ENCODE results near the gene ADAM12. TPM values are rescaled to one million over a fixed set of nuclear protein-coding genes. Genes with fewer than 3 reads are reported as not detected.
"Not testable (repeated sequence)": the region's sequence is repeated elsewhere in the genome, so short reads cannot be mapped to it uniquely, and the experiment has no call there.

Gene ADAM12
- polyA plus RNA-seq, 1 donor from 2014 or later = 0.09 TPM

DNA sequence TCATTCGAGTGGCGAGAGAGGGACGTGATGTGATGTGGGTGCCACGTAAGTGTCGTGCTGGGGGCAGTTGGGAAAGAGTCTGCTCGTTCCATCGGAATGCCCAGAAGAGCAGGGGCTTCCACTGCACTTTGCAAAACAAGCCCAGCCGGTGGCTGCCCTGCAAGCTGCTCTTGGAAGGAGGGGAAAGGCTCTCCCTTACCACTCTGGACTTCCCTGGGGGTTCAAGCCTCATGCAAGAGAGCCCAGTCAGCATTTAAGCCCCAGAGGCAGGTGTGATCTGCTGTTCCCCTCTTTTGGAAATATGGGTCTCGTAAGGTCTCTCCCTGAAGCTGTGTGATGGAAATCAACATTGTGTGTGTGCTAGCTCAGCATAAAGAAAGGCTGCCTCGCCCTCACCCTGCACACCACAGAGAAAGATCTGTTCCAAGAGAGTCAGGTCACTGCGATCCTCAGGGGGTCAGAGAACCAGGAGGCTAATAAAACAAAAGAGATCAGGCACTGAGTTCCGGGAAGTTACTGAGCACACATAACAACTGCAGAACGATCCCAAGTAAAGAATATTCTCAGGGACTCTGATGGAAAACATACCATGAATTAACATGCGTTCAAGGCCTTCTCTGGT, 212.5 kb downstream of the ADAM12 start:
- Histone ChIP-seq H3K27me3 (ENCODE audit: insufficient read depth, low read depth, low read length) (no peaks in the 10 kb centered on the region), H2AFZ (ENCODE audit: low read depth, low read length) (no peak overlapping the region), H3K9ac (ENCODE audit: low read length) (no peak overlapping the region), H3K79me2 (replicated peaks; ENCODE audit: insufficient read depth, low read length) (no peaks in the 10 kb centered on the region), H3K9me3 (ENCODE audit: low read length) (no peaks in the 10 kb centered on the region), H3K4me3 (ENCODE audit: low read length) (no peak overlapping the region), H3K27ac (ENCODE audit: low read length) (no peak overlapping the region), H3K9me2 (ENCODE audit: insufficient read depth, low read length) (no peaks in the 10 kb centered on the region), H3F3A (ENCODE audit: insufficient read depth, low read length, poor library complexity, severe bottlenecking) (no peaks in the 10 kb centered on the region), H4K20me1 (ENCODE audit: insufficient read depth) (no peaks in the 10 kb centered on the region), H3K4me2 (ENCODE audit: low read length) (no peak overlapping the region), H3K36me3 (ENCODE audit: insufficient read depth, low read length) (no peaks in the 10 kb centered on the region)
- TF ChIP-seq CTCF (IDR thresholded peaks at IDR 0.05; ENCODE audit: poor library complexity, severe bottlenecking) = no peak
- TF ChIP-seq SMC3 (conservative IDR thresholded peaks at IDR 0.05; ENCODE audit: poor library complexity) = no peak
- TF ChIP-seq RAD21 (conservative IDR thresholded peaks at IDR 0.05) = no peak
- TF ChIP-seq EZH2 (IDR thresholded peaks at IDR 0.05; ENCODE audit: borderline replicate concordance, insufficient read depth, low read length, poor library complexity, severe bottlenecking) = no peak
- TF ChIP-seq POLR2AphosphoS5 (IDR thresholded peaks at IDR 0.05) = no peak
- no peak for TF ChIP-seq TAF1 (IDR thresholded peaks at IDR 0.05; ENCODE audit: low read depth)
- TF ChIP-seq EP300 (conservative IDR thresholded peaks at IDR 0.05; ENCODE audit: poor library complexity, severe bottlenecking) = no peak
- no peak for TF ChIP-seq MXI1 (conservative IDR thresholded peaks at IDR 0.05; ENCODE audit: poor library complexity, severe bottlenecking)
- TF ChIP-seq REST (IDR thresholded peaks at IDR 0.05; ENCODE audit: borderline replicate concordance) = no peak

DNA sequence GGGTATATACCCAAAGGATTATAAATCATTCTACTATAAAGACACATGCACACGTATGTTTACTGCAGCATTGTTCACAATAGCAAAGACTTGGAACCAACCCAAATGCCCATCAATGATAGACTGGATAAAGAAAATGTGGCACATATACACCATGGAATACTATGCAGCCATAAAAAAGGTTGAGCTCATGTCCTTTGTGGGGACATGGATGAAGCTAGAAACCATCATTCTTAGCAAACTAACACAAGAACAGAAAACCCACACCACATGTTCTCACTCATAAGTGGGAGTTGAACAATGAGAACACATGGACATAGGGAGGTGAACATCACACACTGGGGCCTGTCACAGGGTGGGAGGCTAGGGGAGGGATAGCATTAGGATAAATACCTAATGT, 215.5 kb downstream of the ADAM12 start:
- not testable (repeated sequence) for H3F3A ChIP-seq (ENCODE audit: insufficient read depth, low read length, poor library complexity, severe bottlenecking); H2AFZ ChIP-seq (ENCODE audit: low read depth, low read length); H4K20me1 ChIP-seq (ENCODE audit: insufficient read depth); H3K27me3 ChIP-seq (ENCODE audit: insufficient read depth, low read depth, low read length); H3K79me2 ChIP-seq (replicated peaks; ENCODE audit: insufficient read depth, low read length); H3K4me3 ChIP-seq (ENCODE audit: low read length); H3K9me2 ChIP-seq (ENCODE audit: insufficient read depth, low read length); H3K4me2 ChIP-seq (ENCODE audit: low read length); H3K36me3 ChIP-seq (ENCODE audit: insufficient read depth, low read length); H3K9ac ChIP-seq (ENCODE audit: low read length); H3K9me3 ChIP-seq (ENCODE audit: low read length); H3K27ac ChIP-seq (ENCODE audit: low read length)

GRCh38 chr10:126171555-126171954, 216.7 kb downstream of the ADAM12 start:
- Histone ChIP-seq H3F3A (ENCODE audit: insufficient read depth, low read length, poor library complexity, severe bottlenecking) (no peaks in the 10 kb centered on the region), H3K9me2 (ENCODE audit: insufficient read depth, low read length) (no peaks in the 10 kb centered on the region), H3K27me3 (ENCODE audit: insufficient read depth, low read depth, low read length) (no peaks in the 10 kb centered on the region), H3K9ac (ENCODE audit: low read length) (no peak overlapping the region), H2AFZ (ENCODE audit: low read depth, low read length) (no peak overlapping the region), H4K20me1 (ENCODE audit: insufficient read depth) (no peaks in the 10 kb centered on the region), H3K79me2 (replicated peaks; ENCODE audit: insufficient read depth, low read length) (no peaks in the 10 kb centered on the region), H3K9me3 (ENCODE audit: low read length) (no peaks in the 10 kb centered on the region), H3K4me2 (ENCODE audit: low read length) (no peak overlapping the region), H3K27ac (ENCODE audit: low read length) (no peak overlapping the region), H3K4me3 (ENCODE audit: low read length) (no peak overlapping the region), H3K36me3 (ENCODE audit: insufficient read depth, low read length) (no peaks in the 10 kb centered on the region)
- TF ChIP-seq EP300 (conservative IDR thresholded peaks at IDR 0.05; ENCODE audit: poor library complexity, severe bottlenecking) (no peak), POLR2AphosphoS5 (IDR thresholded peaks at IDR 0.05) (no peak), REST (IDR thresholded peaks at IDR 0.05; ENCODE audit: borderline replicate concordance) (no peak), CTCF (IDR thresholded peaks at IDR 0.05; ENCODE audit: poor library complexity, severe bottlenecking) (no peak), MXI1 (conservative IDR thresholded peaks at IDR 0.05; ENCODE audit: poor library complexity, severe bottlenecking) (no peak), RAD21 (conservative IDR thresholded peaks at IDR 0.05) (no peak), SMC3 (conservative IDR thresholded peaks at IDR 0.05; ENCODE audit: poor library complexity) (no peak), EZH2 (IDR thresholded peaks at IDR 0.05; ENCODE audit: borderline replicate concordance, insufficient read depth, low read length, poor library complexity, severe bottlenecking) (no peak), TAF1 (IDR thresholded peaks at IDR 0.05; ENCODE audit: low read depth) (no peak)
